Measurements from ENCODE around the gene TEAD1.

DNA sequence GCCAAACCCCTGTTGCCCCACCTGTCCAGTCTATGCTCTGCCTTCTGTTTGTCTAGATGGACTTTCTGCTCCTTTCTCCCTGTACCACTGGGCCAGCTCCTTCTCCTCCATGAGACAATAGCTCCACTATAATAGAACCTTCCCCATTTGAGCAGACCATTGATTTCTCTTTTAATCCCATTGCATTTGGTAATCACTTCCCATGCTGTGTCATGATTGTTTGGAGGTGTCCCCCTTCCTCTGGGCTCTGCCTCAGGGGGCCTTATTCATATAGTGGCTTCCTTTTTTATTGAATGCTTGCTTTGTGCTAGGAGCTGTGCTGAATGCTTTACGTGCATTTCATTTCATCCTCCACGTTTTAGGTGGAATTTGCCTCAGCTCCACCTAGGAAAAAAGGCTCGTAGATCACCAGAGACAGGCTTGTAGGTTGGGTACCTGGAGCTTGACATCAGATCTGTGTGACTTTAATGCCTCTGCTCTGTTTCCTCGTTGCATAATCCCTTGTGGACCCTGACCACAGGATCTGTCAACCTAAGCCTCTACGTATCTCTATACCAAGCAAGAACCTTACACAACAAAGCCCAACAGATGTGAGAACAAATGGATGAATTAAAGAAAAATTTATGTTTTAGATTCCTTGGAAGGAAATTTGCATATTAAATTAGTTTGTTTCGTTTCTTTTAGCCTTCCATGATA lies 228.7 kb downstream of the TEAD1 start:
- TF ChIP-seq, protein P1, sequence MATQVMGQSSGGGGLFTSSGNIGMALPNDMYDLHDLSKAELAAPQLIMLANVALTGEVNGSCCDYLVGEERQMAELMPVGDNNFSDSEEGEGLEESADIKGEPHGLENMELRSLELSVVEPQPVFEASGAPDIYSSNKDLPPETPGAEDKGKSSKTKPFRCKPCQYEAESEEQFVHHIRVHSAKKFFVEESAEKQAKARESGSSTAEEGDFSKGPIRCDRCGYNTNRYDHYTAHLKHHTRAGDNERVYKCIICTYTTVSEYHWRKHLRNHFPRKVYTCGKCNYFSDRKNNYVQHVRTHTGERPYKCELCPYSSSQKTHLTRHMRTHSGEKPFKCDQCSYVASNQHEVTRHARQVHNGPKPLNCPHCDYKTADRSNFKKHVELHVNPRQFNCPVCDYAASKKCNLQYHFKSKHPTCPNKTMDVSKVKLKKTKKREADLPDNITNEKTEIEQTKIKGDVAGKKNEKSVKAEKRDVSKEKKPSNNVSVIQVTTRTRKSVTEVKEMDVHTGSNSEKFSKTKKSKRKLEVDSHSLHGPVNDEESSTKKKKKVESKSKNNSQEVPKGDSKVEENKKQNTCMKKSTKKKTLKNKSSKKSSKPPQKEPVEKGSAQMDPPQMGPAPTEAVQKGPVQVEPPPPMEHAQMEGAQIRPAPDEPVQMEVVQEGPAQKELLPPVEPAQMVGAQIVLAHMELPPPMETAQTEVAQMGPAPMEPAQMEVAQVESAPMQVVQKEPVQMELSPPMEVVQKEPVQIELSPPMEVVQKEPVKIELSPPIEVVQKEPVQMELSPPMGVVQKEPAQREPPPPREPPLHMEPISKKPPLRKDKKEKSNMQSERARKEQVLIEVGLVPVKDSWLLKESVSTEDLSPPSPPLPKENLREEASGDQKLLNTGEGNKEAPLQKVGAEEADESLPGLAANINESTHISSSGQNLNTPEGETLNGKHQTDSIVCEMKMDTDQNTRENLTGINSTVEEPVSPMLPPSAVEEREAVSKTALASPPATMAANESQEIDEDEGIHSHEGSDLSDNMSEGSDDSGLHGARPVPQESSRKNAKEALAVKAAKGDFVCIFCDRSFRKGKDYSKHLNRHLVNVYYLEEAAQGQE (IDR thresholded peaks at IDR 0.05; ENCODE audit: unreplicated experiment), result no peak
- TF ChIP-seq, protein P2, sequence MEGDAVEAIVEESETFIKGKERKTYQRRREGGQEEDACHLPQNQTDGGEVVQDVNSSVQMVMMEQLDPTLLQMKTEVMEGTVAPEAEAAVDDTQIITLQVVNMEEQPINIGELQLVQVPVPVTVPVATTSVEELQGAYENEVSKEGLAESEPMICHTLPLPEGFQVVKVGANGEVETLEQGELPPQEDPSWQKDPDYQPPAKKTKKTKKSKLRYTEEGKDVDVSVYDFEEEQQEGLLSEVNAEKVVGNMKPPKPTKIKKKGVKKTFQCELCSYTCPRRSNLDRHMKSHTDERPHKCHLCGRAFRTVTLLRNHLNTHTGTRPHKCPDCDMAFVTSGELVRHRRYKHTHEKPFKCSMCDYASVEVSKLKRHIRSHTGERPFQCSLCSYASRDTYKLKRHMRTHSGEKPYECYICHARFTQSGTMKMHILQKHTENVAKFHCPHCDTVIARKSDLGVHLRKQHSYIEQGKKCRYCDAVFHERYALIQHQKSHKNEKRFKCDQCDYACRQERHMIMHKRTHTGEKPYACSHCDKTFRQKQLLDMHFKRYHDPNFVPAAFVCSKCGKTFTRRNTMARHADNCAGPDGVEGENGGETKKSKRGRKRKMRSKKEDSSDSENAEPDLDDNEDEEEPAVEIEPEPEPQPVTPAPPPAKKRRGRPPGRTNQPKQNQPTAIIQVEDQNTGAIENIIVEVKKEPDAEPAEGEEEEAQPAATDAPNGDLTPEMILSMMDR (conservative IDR thresholded peaks at IDR 0.05; ENCODE audit: low read depth in 2 of 2), result no peak
- TF ChIP-seq POLR2AphosphoS5 (IDR thresholded peaks at IDR 0.05; ENCODE audit: low read depth) (no peak), EZH2 (IDR thresholded peaks at IDR 0.05; ENCODE audit: low read depth, unreplicated experiment) (no peak), EZH2phosphoT487 (IDR thresholded peaks at IDR 0.05; ENCODE audit: unreplicated experiment) (no peak), CREB1 (CRISPR knock-in tag; IDR thresholded peaks at IDR 0.05; ENCODE audit: low read depth) (no peak), ZNF331 (CRISPR knock-in tag; IDR thresholded peaks at IDR 0.05; ENCODE audit: low read depth) (no peak), ZNF114 (CRISPR knock-in tag; IDR thresholded peaks at IDR 0.05) (no peak), JUNB (IDR thresholded peaks at IDR 0.05; ENCODE audit: unreplicated experiment) (no peak)
